GM23338 (cell line): ENCODE results near the gene FETUB. TPM values are rescaled to one million over a fixed set of nuclear protein-coding genes. Genes with fewer than 3 reads are reported as not detected.

Experiments
- ATAC-seq: fragments of 200-7000 bp; cut with Tn5 transposase; 3 replicates; pipeline ENCODE4 v1.9.1; 2020
- DNase-seq: peaks from one replicate; pipeline ENCODE4 v3.0.0-alpha.2; 2015; ENCODE audit warnings: low spot score
- H2AFZ ChIP-seq: fragments of 200-600 bp; sonication (generic); 2 replicates; pipeline ENCODE4 v1.8.0; 2016; ENCODE audit warnings: antibody characterized with exemption, mild to moderate bottlenecking, moderate library complexity
- H3F3A ChIP-seq: fragments of 200-600 bp; sonication (generic); replicated peaks from 2 replicates; pipeline ENCODE4 v1.8.0; 2017; ENCODE audit warnings: antibody characterized with exemption, mixed run types, low read depth
- H3K27ac ChIP-seq: fragments of 200-600 bp; sonication (generic); 2 replicates; pipeline ENCODE4 v1.6.1; 2016; ENCODE audit warnings: low read depth
- H3K27me3 ChIP-seq: fragments of 200-600 bp; sonication (generic); 2 replicates; pipeline ENCODE4 v1.8.0; 2016; ENCODE audit warnings: mild to moderate bottlenecking, mixed run types, moderate library complexity; ENCODE audit not compliant: insufficient read depth
- H3K36me3 ChIP-seq: fragments of 200-600 bp; sonication (generic); 2 replicates; pipeline ENCODE4 v1.8.0; 2016; ENCODE audit warnings: mild to moderate bottlenecking; ENCODE audit not compliant: insufficient read depth
- H3K4me1 ChIP-seq: fragments of 200-600 bp; sonication (generic); 2 replicates; pipeline ENCODE4 v1.8.0; 2016; ENCODE audit warnings: mild to moderate bottlenecking, moderate library complexity; ENCODE audit not compliant: insufficient read depth
- H3K4me2 ChIP-seq: fragments of 200-600 bp; sonication (generic); 2 replicates; pipeline ENCODE4 v1.7.1; 2017; ENCODE audit warnings: mixed run types
- H3K4me3 ChIP-seq: fragments of 200-600 bp; sonication (generic); 2 replicates; pipeline ENCODE4 v1.6.1; 2016; ENCODE audit warnings: mixed run types
- H3K79me2 ChIP-seq: fragments of 200-600 bp; sonication (generic); replicated peaks from 2 replicates; pipeline ENCODE4 v1.8.0; 2017; ENCODE audit warnings: mild to moderate bottlenecking; ENCODE audit not compliant: insufficient read depth
- H3K9me2 ChIP-seq: fragments of 200-600 bp; sonication (generic); 2 replicates; pipeline ENCODE4 v1.8.0; 2017; ENCODE audit not compliant: insufficient read depth
- H4K20me1 ChIP-seq: fragments of 200-600 bp; sonication (generic); replicated peaks from 2 replicates; pipeline ENCODE4 v1.8.0; 2017; ENCODE audit warnings: mild to moderate bottlenecking; ENCODE audit not compliant: insufficient read depth
- H3K27ac Mint-ChIP-seq: 2 replicates; pipeline ENCODE4 v1.8.0; 2020; ENCODE audit warnings: inconsistent platforms, mild to moderate bottlenecking, moderate library complexity, mixed read lengths
- H3K27me3 Mint-ChIP-seq: 3 replicates; pipeline ENCODE4 v1.8.0; 2022; ENCODE audit warnings: low read depth, mild to moderate bottlenecking, moderate library complexity, mixed read lengths, inconsistent platforms; ENCODE audit not compliant: insufficient read depth, poor library complexity
- H3K36me3 Mint-ChIP-seq: 3 replicates; pipeline ENCODE4 v1.8.0; 2021; ENCODE audit warnings: low read depth, mild to moderate bottlenecking, inconsistent platforms, moderate library complexity, mixed read lengths
- H3K4me1 Mint-ChIP-seq: 3 replicates; pipeline ENCODE4 v1.8.0; 2020; ENCODE audit warnings: mild to moderate bottlenecking, inconsistent platforms, mixed read lengths
- H3K4me3 Mint-ChIP-seq: 3 replicates; pipeline ENCODE4 v1.8.0; 2021; ENCODE audit warnings: moderate library complexity, mild to moderate bottlenecking, inconsistent platforms, mixed read lengths
- H3K9me3 Mint-ChIP-seq: 3 replicates; pipeline ENCODE4 v1.8.0; 2020; ENCODE audit warnings: moderate library complexity, mild to moderate bottlenecking, inconsistent platforms, mixed read lengths
- CREB1 ChIP-seq: fragments of 250-450 bp; sonication (Bioruptor Pico); IDR thresholded peaks from 2 replicates; pipeline ENCODE4 v1.5.0; 2020; ENCODE audit warnings: low read depth, mild to moderate bottlenecking, moderate library complexity
- EZH2 ChIP-seq: fragments of 200-600 bp; sonication (generic); IDR thresholded peaks from one replicate; pipeline ENCODE4 v1.8.0; 2017; ENCODE audit warnings: antibody characterized with exemption, mild to moderate bottlenecking, low read depth; ENCODE audit not compliant: unreplicated experiment
- EZH2phosphoT487 ChIP-seq: fragments of 200-600 bp; sonication (generic); IDR thresholded peaks from one replicate; pipeline ENCODE4 v1.8.1; 2018; ENCODE audit warnings: antibody characterized with exemption; ENCODE audit not compliant: unreplicated experiment
- JUNB ChIP-seq: IDR thresholded peaks from one replicate; pipeline ENCODE4 v1.6.1; 2016; ENCODE audit warnings: antibody characterized with exemption; ENCODE audit not compliant: unreplicated experiment
- NANOG ChIP-seq: IDR thresholded peaks from 2 replicates; pipeline ENCODE4 v1.6.1; 2016; ENCODE audit warnings: antibody characterized with exemption, borderline replicate concordance
- POLR2AphosphoS5 ChIP-seq: IDR thresholded peaks from 2 replicates; pipeline ENCODE4 v1.6.1; 2016; ENCODE audit warnings: antibody characterized with exemption, low read depth
- STAT1 ChIP-seq: IDR thresholded peaks from one replicate; pipeline ENCODE4 v1.6.1; 2016; ENCODE audit warnings: antibody characterized with exemption; ENCODE audit not compliant: unreplicated experiment
- ZNF114 ChIP-seq: fragments of 250-450 bp; sonication (Bioruptor Pico); IDR thresholded peaks from 2 replicates; pipeline ENCODE4 v1.5.0; 2020; ENCODE audit warnings: mild to moderate bottlenecking, moderate library complexity
- ZNF331 ChIP-seq: fragments of 250-450 bp; sonication (Bioruptor Pico); IDR thresholded peaks from 2 replicates; pipeline ENCODE4 v1.5.0; 2020; ENCODE audit warnings: low read depth, mild to moderate bottlenecking, moderate library complexity
- polyA plus RNA-seq: library from polyadenylated mRNA; unstranded; fragments of >200 nt; fragmentation: Nextera tagmentation; extraction: Ambion mirVana; gene quantifications from 2 replicates; pipeline ENCODE4 v1.2.1, GENCODE V29; 2016
- total RNA-seq: library from RNA; depleted of rRNA; stranded (reverse); fragments of >200 nt; shearing (Covaris generic); gene quantifications from 2 replicates; pipeline ENCODE4 v1.2.3, GENCODE V29; 2014
- TF ChIP-seq, protein P1 (sequence below), 2 experiments: fragments of 200-600 bp in 1 of 2; sonication (generic) in 1 of 2; conservative IDR thresholded peaks; 2 replicates each; pipeline versions ENCODE4 v1.5.1 to v1.6.1; 2016 to 2017; ENCODE audit warnings: antibody characterized with exemption in 2 of 2, low read depth in 2 of 2, mild to moderate bottlenecking in 2 of 2, moderate library complexity in 1 of 2
- TF ChIP-seq, protein P2 (sequence below): IDR thresholded peaks from 2 replicates; pipeline ENCODE4 v1.6.1; 2016; ENCODE audit warnings: antibody characterized with exemption
- TF ChIP-seq, protein P3 (sequence below): IDR thresholded peaks from one replicate; pipeline ENCODE4 v1.6.1; 2018; ENCODE audit warnings: antibody characterized with exemption; ENCODE audit not compliant: unreplicated experiment

The FETUB gene
- total and polyA plus RNA-seq, 2 experiments from 2014 or later = 0.26 TPM; not detected in 1

DNA sequence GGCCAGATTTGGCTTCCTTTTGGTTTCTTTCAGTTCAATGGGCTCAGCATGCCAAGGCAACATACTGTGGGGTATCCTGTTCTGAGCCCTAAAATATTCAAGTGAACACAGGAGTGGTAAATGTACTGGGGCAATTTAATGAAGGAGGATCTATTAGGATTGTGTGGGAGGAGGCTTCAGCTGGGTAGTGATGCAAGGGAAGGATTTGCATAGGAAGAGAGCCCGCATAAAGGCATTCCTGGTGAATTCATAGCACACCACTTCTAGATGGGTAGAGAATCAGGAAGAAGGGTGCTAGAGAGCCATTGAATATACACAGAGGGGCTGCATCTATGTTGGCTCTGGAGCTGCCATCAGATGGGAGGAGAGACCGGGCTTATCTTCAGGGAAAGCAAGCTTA lies 56.3 kb downstream of the FETUB start:
- no peak for ATAC-seq
- H3K27ac ChIP-seq = no peak overlapping the region
- no peaks in the 10 kb centered on the region for H3K79me2 ChIP-seq
- H3K27me3 ChIP-seq = no peaks in the 10 kb centered on the region
- TF ChIP-seq ZNF114 (CRISPR knock-in tag) = no peak
- TF ChIP-seq CREB1 (CRISPR knock-in tag) = no peak
- no peak overlapping the region for H3K4me2 ChIP-seq
- Mint-ChIP-seq H3K4me3 (no peak overlapping the region), H3K27me3 (peaks cover 2% of the 10 kb centered on the region), H3K4me1 (peaks cover 3% of the 10 kb centered on the region; the same call in 1 of the 3 replicates), H3K9me3 (no peaks in the 10 kb centered on the region), H3K27ac (no peak overlapping the region), H3K36me3 (no peaks in the 10 kb centered on the region)
- DNase-seq = no peak
- peaks cover 15% of the 10 kb centered on the region; the same call in 1 of the 2 replicates for H3K9me2 ChIP-seq
- H3K4me1 ChIP-seq = no peaks in the 10 kb centered on the region
- no peaks in the 10 kb centered on the region for H4K20me1 ChIP-seq
- H3K36me3 ChIP-seq = no peaks in the 10 kb centered on the region
- peak overlapping the region; percentile 49; the same call in 1 of the 2 replicates for H2AFZ ChIP-seq
- no peak overlapping the region for H3K4me3 ChIP-seq
- H3F3A ChIP-seq = no peaks in the 10 kb centered on the region

DNA sequence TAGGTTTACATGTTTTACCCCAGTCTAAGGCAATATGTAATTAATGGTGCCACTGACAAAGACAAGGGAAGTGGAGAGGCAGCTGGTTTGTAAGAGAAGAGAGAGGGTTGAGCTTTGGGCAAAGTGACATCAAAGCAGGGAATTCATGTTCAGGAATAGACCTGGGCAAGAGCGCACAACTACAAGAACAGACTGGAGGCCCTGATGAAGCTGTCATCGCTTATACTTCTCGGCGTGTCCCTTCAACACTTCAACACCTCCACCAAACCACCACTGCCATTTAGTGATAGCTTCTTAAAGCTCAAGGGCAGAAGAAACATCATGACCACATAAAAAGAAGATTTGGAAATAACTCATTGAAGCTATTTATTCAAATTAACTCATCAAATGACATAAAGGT lies 57.3 kb downstream of the FETUB start:
- no peaks in the 10 kb centered on the region for H3K9me3 Mint-ChIP-seq
- Histone ChIP-seq H3K4me2 (no peak overlapping the region), H3F3A (no peaks in the 10 kb centered on the region), H3K4me1 (no peaks in the 10 kb centered on the region), H4K20me1 (no peaks in the 10 kb centered on the region), H3K36me3 (no peaks in the 10 kb centered on the region), H3K4me3 (no peak overlapping the region), H3K27me3 (no peaks in the 10 kb centered on the region), H2AFZ (no peak overlapping the region), H3K27ac (no peak overlapping the region), H3K9me2 (peaks cover 11% of the 10 kb centered on the region; the same call in 1 of the 2 replicates), H3K79me2 (no peaks in the 10 kb centered on the region)
- peaks cover 3% of the 10 kb centered on the region; the same call in 1 of the 3 replicates for H3K4me1 Mint-ChIP-seq
- TF ChIP-seq, protein P1, sequence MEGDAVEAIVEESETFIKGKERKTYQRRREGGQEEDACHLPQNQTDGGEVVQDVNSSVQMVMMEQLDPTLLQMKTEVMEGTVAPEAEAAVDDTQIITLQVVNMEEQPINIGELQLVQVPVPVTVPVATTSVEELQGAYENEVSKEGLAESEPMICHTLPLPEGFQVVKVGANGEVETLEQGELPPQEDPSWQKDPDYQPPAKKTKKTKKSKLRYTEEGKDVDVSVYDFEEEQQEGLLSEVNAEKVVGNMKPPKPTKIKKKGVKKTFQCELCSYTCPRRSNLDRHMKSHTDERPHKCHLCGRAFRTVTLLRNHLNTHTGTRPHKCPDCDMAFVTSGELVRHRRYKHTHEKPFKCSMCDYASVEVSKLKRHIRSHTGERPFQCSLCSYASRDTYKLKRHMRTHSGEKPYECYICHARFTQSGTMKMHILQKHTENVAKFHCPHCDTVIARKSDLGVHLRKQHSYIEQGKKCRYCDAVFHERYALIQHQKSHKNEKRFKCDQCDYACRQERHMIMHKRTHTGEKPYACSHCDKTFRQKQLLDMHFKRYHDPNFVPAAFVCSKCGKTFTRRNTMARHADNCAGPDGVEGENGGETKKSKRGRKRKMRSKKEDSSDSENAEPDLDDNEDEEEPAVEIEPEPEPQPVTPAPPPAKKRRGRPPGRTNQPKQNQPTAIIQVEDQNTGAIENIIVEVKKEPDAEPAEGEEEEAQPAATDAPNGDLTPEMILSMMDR (conservative IDR thresholded peaks at IDR 0.05; ENCODE audit: low read depth in 2 of 2) = no peak
- H3K27ac Mint-ChIP-seq = no peak overlapping the region
- DNase-seq (no peak), ATAC-seq (no peak)
- H3K36me3 Mint-ChIP-seq = no peaks in the 10 kb centered on the region
- H3K27me3 Mint-ChIP-seq = peaks cover 2% of the 10 kb centered on the region
- no peak overlapping the region for H3K4me3 Mint-ChIP-seq

DNA sequence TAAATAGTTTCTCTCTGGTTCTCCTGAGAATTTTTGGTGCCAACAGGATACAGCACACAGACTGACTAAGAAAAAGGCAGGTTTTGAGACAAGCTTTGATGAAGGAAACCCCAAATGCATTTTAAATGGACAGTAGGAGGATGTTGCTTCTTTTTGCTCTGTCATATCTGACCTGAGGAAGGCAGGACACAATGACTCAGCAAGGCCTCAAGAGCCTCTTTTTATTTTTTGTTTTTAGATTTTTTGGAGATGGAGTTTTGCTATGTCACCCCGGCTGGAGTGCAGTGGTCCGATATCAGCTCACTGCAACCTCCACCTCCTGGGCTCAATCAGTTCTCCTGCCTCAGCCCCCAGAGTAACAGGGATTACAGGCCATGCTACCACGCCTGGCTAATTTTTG lies 60.1 kb downstream of the FETUB start:
- H3K4me3 Mint-ChIP-seq = no peak overlapping the region
- no peaks in the 10 kb centered on the region for H3K4me1 Mint-ChIP-seq

More for the DNA sequence above, 60.1 kb downstream of the FETUB start:
- Mint-ChIP-seq H3K27ac (peak overlapping the region; percentile 85), H3K9me3 (no peaks in the 10 kb centered on the region; the same call in 2 of the 3 replicates), H3K27me3 (no peaks in the 10 kb centered on the region), H3K36me3 (no peaks in the 10 kb centered on the region)
- H3K79me2 ChIP-seq = no peaks in the 10 kb centered on the region
- H2AFZ ChIP-seq = peak overlapping the region; percentile 84
- no peaks in the 10 kb centered on the region for H3K36me3 ChIP-seq
- no peak overlapping the region for H3K4me3 ChIP-seq
- H3K27me3 ChIP-seq = no peaks in the 10 kb centered on the region
- ATAC-seq = no peak
- H3K4me1 ChIP-seq = no peaks in the 10 kb centered on the region
- no peak for TF ChIP-seq JUNB
- TF ChIP-seq EZH2 = no peak
- TF ChIP-seq, protein P2, sequence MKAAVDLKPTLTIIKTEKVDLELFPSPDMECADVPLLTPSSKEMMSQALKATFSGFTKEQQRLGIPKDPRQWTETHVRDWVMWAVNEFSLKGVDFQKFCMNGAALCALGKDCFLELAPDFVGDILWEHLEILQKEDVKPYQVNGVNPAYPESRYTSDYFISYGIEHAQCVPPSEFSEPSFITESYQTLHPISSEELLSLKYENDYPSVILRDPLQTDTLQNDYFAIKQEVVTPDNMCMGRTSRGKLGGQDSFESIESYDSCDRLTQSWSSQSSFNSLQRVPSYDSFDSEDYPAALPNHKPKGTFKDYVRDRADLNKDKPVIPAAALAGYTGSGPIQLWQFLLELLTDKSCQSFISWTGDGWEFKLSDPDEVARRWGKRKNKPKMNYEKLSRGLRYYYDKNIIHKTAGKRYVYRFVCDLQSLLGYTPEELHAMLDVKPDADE = no peak
- TF ChIP-seq NANOG = no peak
- no peak for TF ChIP-seq ZNF331 (CRISPR knock-in tag)
- TF ChIP-seq CREB1 (CRISPR knock-in tag) = no peak
- no peak for TF ChIP-seq STAT1
- TF ChIP-seq ZNF114 (CRISPR knock-in tag) = no peak
- TF ChIP-seq EZH2phosphoT487 = no peak
- no peak for TF ChIP-seq POLR2AphosphoS5
- TF ChIP-seq, protein P3, sequence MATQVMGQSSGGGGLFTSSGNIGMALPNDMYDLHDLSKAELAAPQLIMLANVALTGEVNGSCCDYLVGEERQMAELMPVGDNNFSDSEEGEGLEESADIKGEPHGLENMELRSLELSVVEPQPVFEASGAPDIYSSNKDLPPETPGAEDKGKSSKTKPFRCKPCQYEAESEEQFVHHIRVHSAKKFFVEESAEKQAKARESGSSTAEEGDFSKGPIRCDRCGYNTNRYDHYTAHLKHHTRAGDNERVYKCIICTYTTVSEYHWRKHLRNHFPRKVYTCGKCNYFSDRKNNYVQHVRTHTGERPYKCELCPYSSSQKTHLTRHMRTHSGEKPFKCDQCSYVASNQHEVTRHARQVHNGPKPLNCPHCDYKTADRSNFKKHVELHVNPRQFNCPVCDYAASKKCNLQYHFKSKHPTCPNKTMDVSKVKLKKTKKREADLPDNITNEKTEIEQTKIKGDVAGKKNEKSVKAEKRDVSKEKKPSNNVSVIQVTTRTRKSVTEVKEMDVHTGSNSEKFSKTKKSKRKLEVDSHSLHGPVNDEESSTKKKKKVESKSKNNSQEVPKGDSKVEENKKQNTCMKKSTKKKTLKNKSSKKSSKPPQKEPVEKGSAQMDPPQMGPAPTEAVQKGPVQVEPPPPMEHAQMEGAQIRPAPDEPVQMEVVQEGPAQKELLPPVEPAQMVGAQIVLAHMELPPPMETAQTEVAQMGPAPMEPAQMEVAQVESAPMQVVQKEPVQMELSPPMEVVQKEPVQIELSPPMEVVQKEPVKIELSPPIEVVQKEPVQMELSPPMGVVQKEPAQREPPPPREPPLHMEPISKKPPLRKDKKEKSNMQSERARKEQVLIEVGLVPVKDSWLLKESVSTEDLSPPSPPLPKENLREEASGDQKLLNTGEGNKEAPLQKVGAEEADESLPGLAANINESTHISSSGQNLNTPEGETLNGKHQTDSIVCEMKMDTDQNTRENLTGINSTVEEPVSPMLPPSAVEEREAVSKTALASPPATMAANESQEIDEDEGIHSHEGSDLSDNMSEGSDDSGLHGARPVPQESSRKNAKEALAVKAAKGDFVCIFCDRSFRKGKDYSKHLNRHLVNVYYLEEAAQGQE = no peak
- no peak overlapping the region for H3K4me2 ChIP-seq
- H3K9me2 ChIP-seq = peaks cover 3% of the 10 kb centered on the region; the same call in 1 of the 2 replicates
- DNase-seq = no peak
- no peaks in the 10 kb centered on the region for H3F3A ChIP-seq
- no peaks in the 10 kb centered on the region for H4K20me1 ChIP-seq
- no peak overlapping the region for H3K27ac ChIP-seq
